KMS-11 (cell line): ENCODE measurements around the gene CACNB2.

Source experiments
- H2AFZ ChIP-seq: fragments of 200-600 bp; sonication (generic); 2 replicates; pipeline ENCODE4 v1.6.1; 2016; ENCODE audit warnings: antibody characterized with exemption, mixed run types, low read depth
- H3K27ac ChIP-seq: fragments of 200-600 bp; sonication (generic); 2 replicates; pipeline ENCODE4 v1.6.1; 2016; ENCODE audit warnings: mild to moderate bottlenecking, mixed run types
- H3K27me3 ChIP-seq: fragments of 200-600 bp; sonication (generic); 2 replicates; pipeline ENCODE4 v1.6.1; 2017; ENCODE audit warnings: mild to moderate bottlenecking, low read depth, mixed run types, moderate library complexity; ENCODE audit not compliant: insufficient read depth
- H3K36me3 ChIP-seq: fragments of 200-600 bp; sonication (generic); 2 replicates; pipeline ENCODE4 v1.6.1; 2017; ENCODE audit warnings: mild to moderate bottlenecking, mixed run types; ENCODE audit not compliant: insufficient read depth
- H3K4me1 ChIP-seq: fragments of 200-600 bp; sonication (generic); 2 replicates; pipeline ENCODE4 v1.6.1; 2016; ENCODE audit warnings: mild to moderate bottlenecking, low read depth, mixed run types; ENCODE audit not compliant: poor library complexity, severe bottlenecking
- H3K4me2 ChIP-seq: fragments of 200-600 bp; sonication (generic); 2 replicates; pipeline ENCODE4 v1.7.0; 2016; ENCODE audit warnings: mild to moderate bottlenecking, mixed run types
- H3K4me3 ChIP-seq: fragments of 200-600 bp; sonication (generic); IDR thresholded peaks from 2 replicates; pipeline ENCODE4 v1.6.1; 2017; ENCODE audit warnings: low read depth, low read length, mixed read lengths; ENCODE audit not compliant: insufficient read depth
- H3K79me2 ChIP-seq: fragments of 200-600 bp; sonication (generic); 2 replicates; pipeline ENCODE4 v1.6.1; 2016; ENCODE audit warnings: low read depth, mixed run types; ENCODE audit not compliant: insufficient read depth
- H3K9ac ChIP-seq: fragments of 200-600 bp; sonication (generic); 2 replicates; pipeline ENCODE4 v1.6.1; 2016; ENCODE audit warnings: mild to moderate bottlenecking, mixed run types
- H4K20me1 ChIP-seq: fragments of 200-600 bp; sonication (generic); 2 replicates; pipeline ENCODE4 v1.6.1; 2016; ENCODE audit warnings: mild to moderate bottlenecking, mixed run types; ENCODE audit not compliant: insufficient read depth
- CTCF ChIP-seq: fragments of 200-600 bp; sonication (generic); conservative IDR thresholded peaks from 2 replicates; pipeline ENCODE4 v1.6.1; 2017; ENCODE audit warnings: low read depth, mild to moderate bottlenecking, antibody characterized with exemption, low read length, moderate library complexity, mixed read lengths

Gene CACNB2

GRCh38 chr10:18490755-18491154, 350.5 kb downstream of the CACNB2 start:
- Histone ChIP-seq H3K79me2 (no peaks in the 10 kb centered on the region), H3K9ac (no peak overlapping the region), H3K4me2 (no peak overlapping the region), H3K36me3 (no peaks in the 10 kb centered on the region), H3K4me1 (no peaks in the 10 kb centered on the region), H4K20me1 (no peaks in the 10 kb centered on the region), H3K27me3 (no peaks in the 10 kb centered on the region), H3K4me3 (no peak overlapping the region), H2AFZ (no peak overlapping the region), H3K27ac (no peak overlapping the region)
- no peak for TF ChIP-seq CTCF

- no peak overlapping the region for H3K4me2 ChIP-seq
- no peak overlapping the region for H2AFZ ChIP-seq
- H3K9ac ChIP-seq = no peak overlapping the region
- H3K4me1 ChIP-seq = peaks cover 34% of the 10 kb centered on the region
- H3K36me3 ChIP-seq = no peaks in the 10 kb centered on the region
- TF ChIP-seq CTCF = no peak
- H3K4me3 ChIP-seq = no peak overlapping the region
- no peaks in the 10 kb centered on the region for H3K27me3 ChIP-seq
- no peak overlapping the region for H3K27ac ChIP-seq
- H3K79me2 ChIP-seq = no peaks in the 10 kb centered on the region
- H4K20me1 ChIP-seq = no peaks in the 10 kb centered on the region
Observed at GRCh38 chr10:18497806-18498369, 357.7 kb downstream of the CACNB2 start.

GRCh38 chr10:18498998-18499397, 358.8 kb downstream of the CACNB2 start:
- H3K27me3 ChIP-seq = no peaks in the 10 kb centered on the region
- peaks cover 45% of the 10 kb centered on the region for H3K4me1 ChIP-seq
- no peaks in the 10 kb centered on the region for H3K79me2 ChIP-seq
- H2AFZ ChIP-seq = no peak overlapping the region
- no peak overlapping the region for H3K9ac ChIP-seq
- H3K4me2 ChIP-seq = no peak overlapping the region
- H4K20me1 ChIP-seq = no peaks in the 10 kb centered on the region
- H3K36me3 ChIP-seq = no peaks in the 10 kb centered on the region
- H3K27ac ChIP-seq = no peak overlapping the region
- no peak for TF ChIP-seq CTCF
- no peak overlapping the region for H3K4me3 ChIP-seq

GRCh38 chr10:18500576-18500975, 360.4 kb downstream of the CACNB2 start:
- Histone ChIP-seq H3K79me2 (no peaks in the 10 kb centered on the region), H3K27ac (peak overlapping the region; percentile 74; the same call in 1 of the 2 replicates), H4K20me1 (no peaks in the 10 kb centered on the region), H3K4me1 (peaks cover 47% of the 10 kb centered on the region), H2AFZ (no peak overlapping the region), H3K27me3 (no peaks in the 10 kb centered on the region), H3K9ac (peak overlapping the region; percentile 33; the same call in 1 of the 2 replicates), H3K4me3 (no peak overlapping the region), H3K4me2 (peak overlapping the region; percentile 52), H3K36me3 (no peaks in the 10 kb centered on the region)
- no peak for TF ChIP-seq CTCF
